ENCODE results near the gene HIF1A.
"Not testable (repeated sequence)": the region's sequence is repeated elsewhere in the genome, so short reads cannot be mapped to it uniquely, and the experiment has no call there.

The HIF1A gene

GRCh38 chr14:61675291-61675690, 20.0 kb upstream of the HIF1A start:
- no peak for DNase-seq

DNA sequence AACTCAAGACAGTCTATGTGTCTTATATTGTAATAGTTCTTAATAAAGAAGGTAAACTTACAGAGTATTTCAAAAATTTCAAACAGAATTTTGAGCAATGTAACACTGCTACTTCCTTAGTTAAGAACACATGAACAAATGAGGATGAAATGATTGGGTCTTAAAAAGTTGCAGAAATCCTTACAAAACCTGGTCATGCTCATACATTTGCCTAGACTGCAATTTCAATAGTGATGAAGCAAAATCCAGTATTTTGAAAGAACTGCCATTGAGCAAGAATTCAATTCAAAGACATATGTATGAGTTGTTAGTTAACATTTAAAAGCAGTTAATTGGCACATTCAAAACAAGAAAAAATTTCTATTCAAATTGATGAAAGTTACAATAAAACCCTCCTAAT, 17.8 kb upstream of the HIF1A start:
- no peak for DNase-seq

GRCh38 chr14:61678975-61679374, 16.3 kb upstream of the HIF1A start:
- DNase-seq = no peak

DNA sequence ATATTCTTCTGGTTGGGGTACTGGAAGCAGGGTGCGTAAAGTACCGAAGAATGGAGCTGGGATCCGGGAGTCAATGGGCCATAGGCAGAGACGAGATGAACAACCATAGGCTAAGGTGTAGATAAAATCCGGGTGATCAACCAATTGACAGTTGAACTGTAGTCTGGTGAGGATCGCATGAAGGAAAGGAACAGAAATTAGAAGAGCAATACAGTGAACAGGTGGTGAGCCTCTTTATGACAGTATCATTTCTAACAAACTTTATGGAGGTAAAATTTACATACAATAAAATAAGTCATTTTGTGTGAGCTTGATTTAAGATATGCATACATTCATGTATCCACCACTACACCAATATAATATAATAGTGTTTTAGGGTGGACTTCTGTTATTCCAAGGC, 13.9 kb upstream of the HIF1A start:
- DNase-seq = no peak

GRCh38 chr14:61683108-61683507, 12.2 kb upstream of the HIF1A start:
- DNase-seq = no peak

DNA sequence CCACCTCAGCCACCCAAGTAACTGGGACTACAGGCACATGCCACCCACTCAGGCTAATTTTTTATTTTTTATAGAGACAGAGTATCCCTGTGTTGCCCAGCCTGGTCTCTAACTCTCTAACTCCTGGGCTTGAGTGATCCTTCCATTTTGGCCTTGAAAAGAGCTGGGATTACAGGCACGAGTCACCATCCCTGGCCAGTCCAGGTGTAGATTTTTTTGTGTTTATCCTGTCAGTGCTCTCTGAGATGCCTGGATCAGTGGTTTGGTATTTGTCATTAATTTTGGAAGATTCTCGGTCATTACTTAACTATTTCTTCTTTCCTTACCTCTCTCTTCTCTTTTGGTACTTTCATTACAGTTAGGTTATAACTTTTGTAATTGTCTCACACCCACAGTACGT, 5.3 kb upstream of the HIF1A start:
- no peak for DNase-seq

GRCh38 chr14:61690982-61691381, 4.3 kb upstream of the HIF1A start:
- DNase-seq = no peak

- DNase-seq = no peak
Observed at GRCh38 chr14:61691495-61691894, 3.8 kb upstream of the HIF1A start.

DNA sequence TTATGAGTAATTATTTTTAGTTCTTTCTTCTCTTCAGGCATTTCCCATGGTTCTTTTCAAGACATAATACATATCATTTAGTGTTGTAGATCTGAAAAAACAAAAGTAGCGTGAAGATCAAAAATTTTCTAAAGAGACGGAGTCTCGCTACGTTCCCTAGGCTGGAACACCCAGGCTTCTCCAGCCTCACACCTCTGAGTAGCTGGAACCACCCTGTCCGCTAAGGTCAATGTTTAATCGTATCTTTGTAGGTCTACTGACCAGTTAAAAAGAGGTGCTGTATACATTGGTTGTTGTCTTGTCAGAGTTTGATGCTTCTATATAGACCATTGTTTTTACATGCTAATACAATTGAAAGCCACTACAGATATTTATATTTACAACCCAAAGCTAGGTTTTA, 1.3 kb upstream of the HIF1A start:
- DNase-seq = no peak

DNA sequence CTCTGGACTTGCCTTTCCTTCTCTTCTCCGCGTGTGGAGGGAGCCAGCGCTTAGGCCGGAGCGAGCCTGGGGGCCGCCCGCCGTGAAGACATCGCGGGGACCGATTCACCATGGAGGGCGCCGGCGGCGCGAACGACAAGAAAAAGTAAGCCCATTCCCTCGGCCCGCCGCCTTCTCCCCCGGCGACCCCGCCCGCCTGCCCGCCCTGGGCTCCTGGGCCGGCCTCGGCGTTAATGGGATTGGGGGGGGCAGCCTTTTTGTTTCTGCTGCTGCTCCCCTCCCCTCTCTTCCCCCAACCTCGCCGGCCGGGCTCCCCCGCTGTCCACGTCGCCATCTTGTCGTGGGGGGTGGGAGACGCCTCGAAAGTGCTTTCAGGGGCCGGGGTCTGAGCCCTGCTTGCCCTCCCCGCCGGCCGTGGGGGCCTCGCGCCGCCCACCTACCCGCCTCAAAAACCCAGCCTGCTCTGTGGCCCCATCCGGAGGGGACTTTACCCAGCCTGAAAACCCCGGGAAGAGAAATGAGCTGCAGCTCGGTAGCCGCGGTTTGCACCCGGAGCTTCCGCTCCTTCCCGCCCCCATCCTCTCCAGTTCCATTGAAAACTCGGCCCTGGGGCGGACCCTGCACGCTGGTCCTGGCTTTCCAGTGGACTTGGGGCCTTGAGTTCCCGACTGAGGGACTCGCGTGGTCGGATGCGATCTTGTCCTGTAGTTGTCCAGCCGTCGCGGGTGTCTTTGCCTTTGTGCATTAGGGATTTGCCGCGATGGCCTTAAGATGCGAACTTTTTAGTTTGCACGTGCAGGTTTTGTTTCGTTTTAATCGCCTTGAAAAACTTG, 598 bp downstream of the HIF1A start:
- DNase-seq = peak; percentile 49

GRCh38 chr14:61696753-61697318, 1.5 kb downstream of the HIF1A start:
- DNase-seq = no peak

- no peak for DNase-seq
Observed at GRCh38 chr14:61698206-61698980, 3.1 kb downstream of the HIF1A start.

GRCh38 chr14:61699027-61699426, 3.7 kb downstream of the HIF1A start:
- no peak for DNase-seq

GRCh38 chr14:61700104-61700886, 5.0 kb downstream of the HIF1A start:
- no peak for DNase-seq

GRCh38 chr14:61701946-61702345, 6.6 kb downstream of the HIF1A start:
- DNase-seq = no peak

- DNase-seq = no peak
Observed at GRCh38 chr14:61703342-61704129, 8.2 kb downstream of the HIF1A start.

GRCh38 chr14:61704554-61704953, 9.2 kb downstream of the HIF1A start:
- DNase-seq = no peak

- DNase-seq = no peak
Observed at GRCh38 chr14:61705017-61705416, 9.7 kb downstream of the HIF1A start.

GRCh38 chr14:61706096-61706690, 10.9 kb downstream of the HIF1A start:
- no peak for DNase-seq

- not testable (repeated sequence) for DNase-seq
Observed at GRCh38 chr14:61707774-61708173, 12.5 kb downstream of the HIF1A start.

- not testable (repeated sequence) for DNase-seq
Observed at GRCh38 chr14:61708693-61709092, 13.4 kb downstream of the HIF1A start.
